Measurements from ENCODE around the gene PITX2.

The PITX2 gene

DNA sequence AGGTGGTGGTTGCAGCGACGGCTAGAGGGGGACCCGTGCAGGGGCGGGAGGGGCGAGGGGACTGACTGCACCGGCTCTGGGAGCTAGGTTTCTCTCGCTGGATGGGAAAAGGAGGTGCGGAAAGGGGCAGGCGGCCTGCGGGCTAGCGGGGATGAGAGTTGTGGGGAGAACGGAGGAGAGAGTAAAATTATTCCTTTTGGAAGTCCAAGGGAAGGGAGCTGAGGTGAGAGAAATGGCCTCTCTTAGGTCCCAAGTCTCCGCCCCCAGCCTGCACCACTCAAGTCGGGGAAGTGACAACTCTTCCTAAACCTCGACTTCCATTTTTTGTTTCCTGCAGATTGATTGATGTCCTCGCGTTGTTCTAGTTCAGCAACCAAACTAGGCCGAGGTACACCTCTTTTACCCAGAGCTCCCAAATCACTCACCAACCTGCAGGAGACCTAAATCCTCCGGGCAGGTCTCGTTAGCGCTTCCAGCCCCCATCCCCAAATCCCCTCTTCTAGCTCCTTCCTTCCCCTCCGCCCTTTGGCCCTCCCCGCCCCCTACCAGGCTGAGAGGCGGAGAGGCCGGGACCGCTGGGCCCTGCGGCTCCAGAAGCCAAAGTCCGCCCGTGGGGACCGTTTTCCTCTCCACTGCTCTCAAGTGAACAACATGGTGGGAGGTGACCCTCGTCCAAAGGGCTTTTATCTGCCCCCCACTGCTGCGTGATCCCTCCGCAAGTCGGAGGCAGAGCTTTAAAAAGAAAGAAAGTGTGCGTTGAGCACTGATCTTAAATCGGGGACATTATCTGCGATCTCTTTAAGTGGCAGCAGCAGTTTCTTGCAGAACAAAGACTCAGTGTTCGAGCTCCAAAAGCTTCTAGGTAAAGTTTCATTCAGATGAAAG, 7.3 kb downstream of the PITX2 start:
- Mint-ChIP-seq H3K9me3 (no peaks in the 10 kb centered on the region), H3K4me1 (ENCODE audit: low read depth) (peaks cover 14% of the 10 kb centered on the region), H3K27me3 (peaks cover 89% of the 10 kb centered on the region), H3K27ac (no peak overlapping the region), H3K4me3 (no peak overlapping the region), H3K36me3 (ENCODE audit: low read depth) (no peaks in the 10 kb centered on the region)
- intact Hi-C loops (cut with micrococcal nuclease): no loop called here

DNA sequence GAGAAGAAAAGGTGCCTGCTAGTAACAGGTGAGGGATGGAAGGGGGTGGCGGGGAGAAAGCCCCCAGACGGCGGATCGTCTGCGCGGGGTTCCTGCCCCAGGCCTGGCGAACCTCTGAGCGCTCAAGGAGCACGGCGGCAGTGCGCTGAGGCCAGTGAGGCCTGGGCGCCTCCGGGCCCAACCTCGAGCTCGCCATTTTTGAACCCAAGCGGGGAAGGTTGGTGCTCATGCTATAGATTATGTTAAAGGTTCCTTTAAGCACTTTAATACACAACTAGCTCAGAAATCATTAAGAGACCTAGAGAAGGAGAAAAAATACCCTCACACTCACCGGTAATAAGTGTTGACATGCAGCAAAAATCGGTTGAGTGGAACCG, 7.9 kb downstream of the PITX2 start:
- intact Hi-C loops (cut with micrococcal nuclease): no loop called here
- no peak overlapping the region for H3K27ac Mint-ChIP-seq
- H3K4me3 Mint-ChIP-seq: no peak overlapping the region

DNA sequence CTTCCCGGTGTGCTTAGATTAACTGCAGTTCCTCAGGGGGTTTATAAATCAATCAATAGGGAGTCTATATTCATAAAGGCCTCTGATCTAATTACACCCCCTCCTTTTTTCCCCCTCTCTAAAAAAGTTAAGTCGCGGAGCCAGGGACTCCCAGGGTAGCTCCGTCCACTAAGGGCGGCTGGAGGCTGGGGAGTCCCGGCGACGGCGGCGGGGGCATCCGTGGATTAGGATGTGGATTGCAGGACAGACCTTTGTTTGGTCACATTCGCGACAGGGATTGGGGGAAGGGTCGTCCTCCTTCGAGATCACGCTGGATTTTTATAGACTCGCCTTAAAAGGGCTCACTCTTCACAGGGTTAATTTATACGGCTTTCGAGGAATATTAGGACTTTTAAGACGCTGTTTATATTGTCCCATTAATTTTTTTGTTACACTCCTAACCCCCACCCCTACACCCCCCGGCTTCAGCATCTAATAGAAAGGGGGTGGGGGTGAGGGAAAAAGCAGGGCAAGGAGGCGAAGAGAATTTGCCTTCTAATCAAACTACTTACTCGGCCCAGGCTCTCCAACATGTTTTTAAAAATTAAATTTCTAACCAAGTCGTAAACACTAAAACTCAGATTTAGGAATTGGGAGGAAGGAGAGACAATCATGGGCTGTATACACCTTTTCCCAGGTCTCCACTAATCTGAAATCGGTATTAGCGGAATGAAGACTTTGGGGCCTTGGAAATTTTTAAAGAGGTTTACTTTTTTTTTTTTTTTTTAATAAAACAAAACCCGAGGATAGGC, 8.5 kb downstream of the PITX2 start:
- H3K4me3 Mint-ChIP-seq: no peak overlapping the region
- intact Hi-C loops (cut with micrococcal nuclease): no loop called here

More for the DNA sequence above, 7.9 kb downstream of the PITX2 start:
- Mint-ChIP-seq H3K9me3 (no peaks in the 10 kb centered on the region), H3K27me3 (peaks cover 88% of the 10 kb centered on the region), H3K4me1 (ENCODE audit: low read depth) (peaks cover 12% of the 10 kb centered on the region), H3K36me3 (ENCODE audit: low read depth) (no peaks in the 10 kb centered on the region)

DNA sequence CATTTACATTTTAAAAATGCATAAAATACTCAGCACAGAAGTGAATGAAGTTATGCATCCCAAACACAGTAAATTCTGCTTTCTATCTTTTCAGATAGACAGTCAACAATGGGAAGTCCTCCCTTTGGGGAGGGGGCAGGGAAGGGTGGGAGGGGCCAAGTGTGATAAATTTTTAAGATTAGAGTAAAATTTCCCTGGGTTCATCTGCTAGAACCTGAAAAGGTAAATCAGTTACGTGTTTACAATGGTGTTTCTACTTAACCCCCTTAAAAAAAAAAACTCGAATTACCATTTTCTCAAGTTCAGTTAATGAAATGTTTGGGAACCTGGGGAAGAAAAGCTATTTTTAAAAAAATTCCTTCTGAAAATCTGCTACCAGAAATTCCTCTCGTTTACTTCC, 9.1 kb downstream of the PITX2 start:
- no peaks in the 10 kb centered on the region for H3K36me3 Mint-ChIP-seq (ENCODE audit: low read depth)
- H3K4me3 Mint-ChIP-seq: no peak overlapping the region
- intact Hi-C loops (cut with micrococcal nuclease): no loop called here
- no peak overlapping the region for H3K27ac Mint-ChIP-seq
- H3K9me3 Mint-ChIP-seq: no peaks in the 10 kb centered on the region
- H3K27me3 Mint-ChIP-seq: peaks cover 87% of the 10 kb centered on the region
- peaks cover 7% of the 10 kb centered on the region for H3K4me1 Mint-ChIP-seq (ENCODE audit: low read depth)

More for the DNA sequence above, 8.5 kb downstream of the PITX2 start:
- Mint-ChIP-seq H3K9me3 (no peaks in the 10 kb centered on the region), H3K4me1 (ENCODE audit: low read depth) (peaks cover 8% of the 10 kb centered on the region), H3K27ac (no peak overlapping the region), H3K36me3 (ENCODE audit: low read depth) (no peaks in the 10 kb centered on the region), H3K27me3 (peaks cover 87% of the 10 kb centered on the region)

DNA sequence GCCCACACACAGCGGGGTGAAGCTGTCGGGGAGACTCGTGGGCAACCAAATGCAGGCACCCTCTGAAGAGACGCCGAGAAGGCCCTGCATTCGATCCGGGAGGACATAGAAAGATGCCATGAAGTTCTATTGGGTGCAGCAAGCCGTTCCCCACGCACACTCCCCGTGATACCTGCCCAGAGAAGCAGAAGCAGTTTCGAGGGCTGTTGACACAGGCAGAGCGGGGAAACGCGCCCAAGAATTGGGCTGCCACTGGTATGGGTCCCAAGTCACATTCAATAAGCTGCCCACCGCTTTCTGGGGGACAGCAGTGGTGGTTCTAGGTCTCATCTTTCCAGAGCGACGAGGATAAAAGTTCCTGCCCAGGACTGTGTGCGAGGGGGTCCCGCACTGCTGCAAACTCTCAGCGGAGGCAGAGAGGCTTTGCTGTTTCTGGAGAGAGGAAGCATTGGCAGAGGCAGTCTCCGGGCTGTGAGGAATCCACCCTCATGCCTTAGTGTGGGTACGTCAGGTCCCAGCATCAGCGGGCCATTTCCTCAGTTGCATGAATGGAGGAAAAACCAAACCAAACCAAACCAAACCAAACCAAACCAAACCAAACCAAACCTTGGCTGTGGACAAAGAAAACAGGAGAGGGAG, 10.1 kb downstream of the PITX2 start:
- intact Hi-C loops (cut with micrococcal nuclease): no loop called here
- H3K27me3 Mint-ChIP-seq: peaks cover 86% of the 10 kb centered on the region
- no peak overlapping the region for H3K4me3 Mint-ChIP-seq
- no peaks in the 10 kb centered on the region for H3K4me1 Mint-ChIP-seq (ENCODE audit: low read depth)
- no peaks in the 10 kb centered on the region for H3K9me3 Mint-ChIP-seq
- H3K27ac Mint-ChIP-seq: no peak overlapping the region
- H3K36me3 Mint-ChIP-seq (ENCODE audit: low read depth): no peaks in the 10 kb centered on the region

DNA sequence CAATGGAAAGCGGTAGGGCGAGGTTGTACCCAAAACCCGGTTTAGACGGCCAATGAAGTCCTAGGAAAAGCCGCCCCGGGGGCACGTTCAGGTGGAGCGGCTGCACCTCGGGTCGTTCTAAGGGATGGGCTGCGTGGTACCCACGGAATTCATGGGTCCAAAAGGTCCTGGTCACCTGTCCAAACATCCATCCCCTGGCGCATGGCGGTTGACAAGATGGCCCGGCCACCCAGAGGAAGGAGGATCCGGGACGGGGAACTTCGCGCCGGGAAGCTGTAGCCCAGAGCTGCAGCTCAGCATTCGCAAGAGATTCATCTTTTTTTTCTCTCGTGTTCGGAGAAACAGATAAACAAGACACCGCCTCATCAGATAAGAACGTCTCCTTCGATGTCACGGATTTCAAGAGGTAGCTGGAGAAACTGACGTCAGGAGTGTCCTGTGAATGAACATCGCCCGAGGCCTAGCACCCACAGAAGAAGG, 10.9 kb downstream of the PITX2 start:
- Mint-ChIP-seq H3K4me3 (no peak overlapping the region), H3K36me3 (ENCODE audit: low read depth) (no peaks in the 10 kb centered on the region)

DNA sequence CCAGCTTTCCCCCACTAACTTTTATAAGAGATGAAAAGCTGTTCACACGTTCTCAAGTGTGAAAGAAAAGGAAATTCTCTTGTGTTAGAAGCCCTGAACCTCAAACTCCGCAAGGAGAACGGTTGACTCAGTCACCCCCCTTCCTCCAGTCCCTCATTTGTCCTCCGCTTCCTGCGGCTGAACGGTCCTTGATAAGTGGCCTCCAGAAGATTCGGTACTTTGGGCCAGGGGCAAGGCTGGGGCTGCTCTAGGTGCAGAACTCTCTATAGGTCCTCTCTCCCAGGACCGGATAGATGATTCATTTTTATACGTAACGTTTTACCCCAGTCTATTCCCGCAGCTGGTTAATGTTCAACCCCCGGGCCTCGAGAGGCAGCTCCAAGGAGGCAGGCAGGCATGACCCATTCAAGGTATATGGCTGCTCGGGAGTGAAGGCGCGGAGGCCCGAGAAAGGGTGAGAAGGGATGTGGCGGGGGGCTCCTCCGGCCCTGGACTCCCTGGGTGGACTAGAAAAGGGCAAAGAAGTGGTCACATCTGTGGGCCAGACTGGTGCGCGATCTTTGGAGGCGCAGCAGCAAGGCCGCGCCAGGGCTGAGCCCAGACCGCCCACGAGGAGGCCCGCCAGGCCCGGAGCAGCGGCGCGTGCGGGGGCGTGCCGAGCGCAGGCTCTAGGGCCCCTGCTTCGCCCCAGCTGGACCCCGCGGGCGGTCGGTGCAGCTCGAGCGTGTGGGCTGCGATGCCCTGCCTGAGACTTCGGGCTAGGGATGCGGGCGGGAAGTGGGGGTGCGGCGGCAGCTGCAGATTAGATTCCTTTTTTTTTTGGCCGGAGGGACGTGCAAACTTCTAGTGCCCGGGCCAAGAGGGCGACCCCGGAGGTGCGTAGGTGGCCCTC, 11.7 kb downstream of the PITX2 start:
- H3K36me3 Mint-ChIP-seq (ENCODE audit: low read depth): no peaks in the 10 kb centered on the region
- no peak overlapping the region for H3K27ac Mint-ChIP-seq
- no peak overlapping the region for H3K4me3 Mint-ChIP-seq
- H3K27me3 Mint-ChIP-seq: peaks cover 74% of the 10 kb centered on the region
- H3K4me1 Mint-ChIP-seq (ENCODE audit: low read depth): no peaks in the 10 kb centered on the region
- no peaks in the 10 kb centered on the region for H3K9me3 Mint-ChIP-seq
- intact Hi-C loops (cut with micrococcal nuclease): no loop called here

More for the DNA sequence above, 10.9 kb downstream of the PITX2 start:
- intact Hi-C loops (cut with micrococcal nuclease): no loop called here
- Mint-ChIP-seq H3K27me3 (peaks cover 83% of the 10 kb centered on the region), H3K9me3 (no peaks in the 10 kb centered on the region), H3K4me1 (ENCODE audit: low read depth) (no peaks in the 10 kb centered on the region), H3K27ac (no peak overlapping the region)

DNA sequence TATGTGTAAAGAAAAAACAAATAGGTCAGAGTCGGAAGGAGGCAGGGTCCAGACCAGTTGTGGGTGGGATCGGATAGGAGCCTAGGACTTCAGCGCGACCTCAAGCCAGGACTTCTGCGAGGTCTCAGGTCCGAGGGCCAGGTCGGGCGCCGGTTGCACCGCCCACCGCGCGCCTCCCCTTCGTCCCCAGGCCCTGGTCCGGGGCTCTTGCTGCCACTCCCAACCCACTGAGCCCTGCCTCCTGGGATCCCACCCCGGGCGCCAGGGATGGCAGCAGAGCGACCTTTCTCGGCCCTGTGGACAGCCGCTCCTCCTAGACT, 12.3 kb downstream of the PITX2 start:
- Mint-ChIP-seq H3K36me3 (ENCODE audit: low read depth) (no peaks in the 10 kb centered on the region), H3K27ac (no peak overlapping the region), H3K9me3 (no peaks in the 10 kb centered on the region), H3K27me3 (peaks cover 70% of the 10 kb centered on the region), H3K4me1 (ENCODE audit: low read depth) (no peaks in the 10 kb centered on the region), H3K4me3 (no peak overlapping the region)
- intact Hi-C loops (cut with micrococcal nuclease): no loop called here

DNA sequence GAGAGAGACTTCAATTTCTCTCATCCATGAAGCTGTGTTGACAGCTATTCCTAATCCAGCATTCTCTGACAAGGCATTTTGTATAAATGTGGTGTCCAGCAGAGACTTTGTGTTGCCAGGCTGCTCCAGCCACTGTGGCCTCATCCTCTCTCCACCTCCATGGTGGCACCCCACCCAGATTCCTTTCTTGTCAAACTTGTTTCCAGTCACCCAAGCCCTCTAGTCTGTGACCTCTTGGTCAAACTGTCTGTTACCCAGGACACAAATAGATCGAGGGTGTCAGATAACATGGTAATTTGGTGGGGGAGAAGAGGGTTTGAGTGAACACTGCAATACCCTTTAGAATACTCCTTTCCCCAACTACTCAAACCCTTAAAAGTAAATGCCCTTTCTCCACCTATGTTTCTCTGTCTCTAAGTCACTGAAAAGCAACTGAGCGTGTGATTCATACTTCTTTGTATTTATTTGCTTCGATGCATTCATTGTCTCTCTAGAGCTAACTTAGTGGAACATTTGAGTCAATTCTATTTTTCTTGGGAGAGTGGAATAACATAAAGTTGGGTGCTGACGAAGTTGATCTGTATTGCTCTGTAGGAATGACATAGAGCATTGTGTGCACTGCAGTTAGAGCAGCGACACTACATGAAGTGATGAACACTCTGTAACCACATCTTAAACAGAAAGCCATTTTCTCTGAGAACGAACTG, 13.7 kb downstream of the PITX2 start:
- intact Hi-C loops (cut with micrococcal nuclease): no loop called here
- no peaks in the 10 kb centered on the region for H3K9me3 Mint-ChIP-seq
- no peaks in the 10 kb centered on the region for H3K36me3 Mint-ChIP-seq (ENCODE audit: low read depth)
- H3K4me1 Mint-ChIP-seq (ENCODE audit: low read depth): no peaks in the 10 kb centered on the region
- peaks cover 59% of the 10 kb centered on the region for H3K27me3 Mint-ChIP-seq
- H3K27ac Mint-ChIP-seq: no peak overlapping the region
- no peak overlapping the region for H3K4me3 Mint-ChIP-seq

DNA sequence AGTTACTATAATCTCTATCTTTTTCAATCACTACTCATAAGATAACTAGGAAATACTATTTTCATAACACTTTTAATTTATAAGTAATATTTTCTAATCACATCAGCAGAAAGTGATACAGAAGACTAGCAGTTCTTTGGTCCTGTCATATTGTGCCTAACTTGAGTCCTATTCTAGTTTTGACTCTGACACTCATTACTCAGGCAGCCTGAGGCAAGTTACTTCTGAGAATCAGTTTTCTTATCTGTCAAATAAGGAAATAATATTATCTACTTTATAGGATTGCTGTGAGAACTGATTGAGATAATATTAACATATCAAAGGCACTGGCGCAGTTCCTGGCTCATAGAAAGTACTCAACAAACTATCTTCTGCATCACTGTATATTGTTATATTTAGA, 17.8 kb downstream of the PITX2 start:
- Mint-ChIP-seq H3K36me3 (ENCODE audit: low read depth) (no peaks in the 10 kb centered on the region), H3K9me3 (no peaks in the 10 kb centered on the region), H3K27me3 (peaks cover 32% of the 10 kb centered on the region), H3K4me3 (no peak overlapping the region), H3K27ac (no peak overlapping the region), H3K4me1 (ENCODE audit: low read depth) (no peaks in the 10 kb centered on the region)
- intact Hi-C loops (cut with micrococcal nuclease): no loop called here

DNA sequence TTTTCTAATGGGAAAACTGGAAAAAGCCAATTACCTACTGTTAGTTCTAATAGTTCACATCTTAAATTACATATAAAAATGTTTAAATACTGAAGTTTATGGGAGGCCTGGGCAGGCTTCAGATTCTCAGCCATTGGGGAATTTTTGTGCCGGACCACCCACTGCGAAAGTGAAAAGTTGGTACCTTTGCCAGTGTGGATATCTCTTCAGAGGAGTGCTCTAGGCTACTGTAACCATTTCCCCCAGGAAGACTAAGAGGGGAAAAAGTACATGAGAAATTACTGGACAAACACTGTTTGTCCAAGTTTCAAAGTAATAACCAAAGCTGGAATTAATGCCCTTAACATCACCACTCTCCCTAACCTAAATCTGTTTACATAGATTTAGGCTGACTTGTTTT, 20.8 kb downstream of the PITX2 start:
- peaks cover 21% of the 10 kb centered on the region for H3K27me3 Mint-ChIP-seq
- no peak overlapping the region for H3K27ac Mint-ChIP-seq
- H3K36me3 Mint-ChIP-seq (ENCODE audit: low read depth): no peaks in the 10 kb centered on the region
- no peaks in the 10 kb centered on the region for H3K4me1 Mint-ChIP-seq (ENCODE audit: low read depth)
- H3K9me3 Mint-ChIP-seq: no peaks in the 10 kb centered on the region
- intact Hi-C loops (cut with micrococcal nuclease): no loop called here
- no peak overlapping the region for H3K4me3 Mint-ChIP-seq

DNA sequence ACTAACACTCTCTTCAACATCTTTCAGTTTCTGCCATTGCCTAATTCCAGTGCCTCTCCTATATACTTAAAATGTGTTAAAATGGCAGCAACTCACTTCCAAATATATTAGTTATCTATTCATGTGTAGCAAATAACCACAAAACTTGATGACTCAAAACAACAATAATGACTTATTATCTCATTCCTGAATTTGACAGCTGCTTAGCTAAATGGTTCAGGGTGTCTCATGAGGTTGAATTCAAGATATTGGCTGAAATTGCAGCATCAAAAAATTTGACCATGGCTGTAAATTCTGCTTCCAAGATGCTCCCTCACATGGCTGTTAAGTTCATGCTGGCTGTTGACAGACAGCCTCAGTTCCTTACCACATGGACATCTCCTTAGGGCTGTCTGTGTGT, 25.3 kb downstream of the PITX2 start:
- Mint-ChIP-seq H3K27me3 (peaks cover 15% of the 10 kb centered on the region), H3K4me3 (no peak overlapping the region), H3K27ac (no peak overlapping the region), H3K36me3 (ENCODE audit: low read depth) (no peaks in the 10 kb centered on the region), H3K9me3 (peaks cover 9% of the 10 kb centered on the region), H3K4me1 (ENCODE audit: low read depth) (no peaks in the 10 kb centered on the region)
- intact Hi-C loops (cut with micrococcal nuclease): no loop called here

DNA sequence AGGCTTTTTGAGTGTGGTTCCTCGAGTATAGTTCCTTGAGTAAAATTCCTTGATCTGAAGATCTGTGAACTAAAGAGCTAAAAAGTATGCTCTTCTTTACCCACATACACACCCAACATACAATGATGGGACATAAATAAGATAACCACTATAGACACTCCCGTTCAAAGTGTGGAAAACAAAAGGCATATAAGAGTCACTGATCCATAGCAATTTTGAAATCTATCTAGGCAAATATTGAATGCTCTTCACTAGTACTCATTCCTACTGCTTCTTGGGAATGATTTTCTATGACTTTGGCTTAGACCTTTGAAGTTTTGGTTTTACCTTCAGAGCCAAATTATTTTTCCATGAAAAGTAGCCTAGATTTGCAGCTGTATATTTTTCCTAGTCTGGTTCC, 26.4 kb downstream of the PITX2 start:
- H3K27me3 Mint-ChIP-seq: peaks cover 14% of the 10 kb centered on the region
- peaks cover 9% of the 10 kb centered on the region for H3K9me3 Mint-ChIP-seq
- H3K27ac Mint-ChIP-seq: no peak overlapping the region
- no peak overlapping the region for H3K4me3 Mint-ChIP-seq
- no peaks in the 10 kb centered on the region for H3K36me3 Mint-ChIP-seq (ENCODE audit: low read depth)
- intact Hi-C loops (cut with micrococcal nuclease): no loop called here
- no peaks in the 10 kb centered on the region for H3K4me1 Mint-ChIP-seq (ENCODE audit: low read depth)

Measured in dendritic cell treated with granulocyte-macrophage colony-stimulating factor and Interleukin-4, amounts not matched to agents 40 ng/mL and 50 ng/mL, for 4 days (primary cell).